IMR-90 (cell line): Measurements from ENCODE around the gene QTRT2. TPM values are rescaled to one million over a fixed set of nuclear protein-coding genes. Genes with fewer than 3 reads are reported as not detected.

Source experiments
- ATAC-seq: fragments of 200-7000 bp; cut with Tn5 transposase; 2 replicates; pipeline ENCODE4 v1.9.1; 2020; ENCODE audit warnings: low read depth, mild to moderate bottlenecking, moderate library complexity
- BruUV-seq: library from RNA; stranded (reverse); fragments of 400-500 nt; replicated peaks from 2 replicates; lab custom pipeline; 2021; lab: Mats Ljungman, UMichigan
- CTCF ChIA-PET: fragments of 300-600 bp; formaldehyde crosslinking; extraction: SDS; loops from one replicate; lab custom pipeline; 2021; ENCODE audit warnings: antibody characterized with exemption; lab: Yijun Ruan, JAX
- POLR2A ChIA-PET: fragments of 300-600 bp; sonication (Branson Sonifier 250); formaldehyde crosslinking; loops from one replicate; lab custom pipeline; 2022; ENCODE audit warnings: antibody characterized with exemption; ENCODE audit not compliant: unreplicated experiment; lab: Charles Lee
- DNase-seq: peaks from one replicate; pipeline ENCODE4 v3.0.0; 2013
- H2AFZ ChIP-seq: replicated peaks from 2 replicates; pipeline ENCODE3; 2013; ENCODE audit warnings: low read length, mild to moderate bottlenecking; ENCODE audit not compliant: poor library complexity
- H2AK5ac ChIP-seq: 2 replicates; pipeline ENCODE4 v1.6.1; 2013; ENCODE audit warnings: low read depth, low read length, inconsistent platforms
- H2AK9ac ChIP-seq: replicated peaks from 2 replicates; pipeline ENCODE3; 2013; ENCODE audit warnings: mild to moderate bottlenecking, low read depth, low read length, moderate library complexity; ENCODE audit not compliant: poor library complexity
- H2BK120ac ChIP-seq: 2 replicates; pipeline ENCODE4 v1.6.1; 2013; ENCODE audit warnings: low read depth, low read length, inconsistent platforms
- H2BK15ac ChIP-seq: 3 replicates; pipeline ENCODE4 v1.6.1; 2013; ENCODE audit warnings: low read depth, low read length, inconsistent platforms
- H2BK20ac ChIP-seq: 2 replicates; pipeline ENCODE4 v1.6.1; 2013; ENCODE audit warnings: low read depth, mild to moderate bottlenecking, inconsistent platforms, low read length, moderate library complexity
- H2BK5ac ChIP-seq: 2 replicates; pipeline ENCODE4 v1.6.1; 2013; ENCODE audit warnings: mild to moderate bottlenecking, low read depth, low read length, inconsistent platforms; ENCODE audit not compliant: poor library complexity, severe bottlenecking
- H3K14ac ChIP-seq: replicated peaks from 2 replicates; pipeline ENCODE4 v1.6.1; 2013; ENCODE audit warnings: low read depth, low read length, inconsistent platforms
- H3K18ac ChIP-seq: 2 replicates; pipeline ENCODE4 v1.6.1; 2013; ENCODE audit warnings: low read depth, low read length, control low read depth
- H3K23ac ChIP-seq: 2 replicates; pipeline ENCODE4 v1.6.1; 2013; ENCODE audit warnings: low read depth, low read length, inconsistent platforms
- H3K27ac ChIP-seq: 2 replicates; pipeline ENCODE4 v1.5.1; 2013; ENCODE audit warnings: mild to moderate bottlenecking, control low read depth, low read length; ENCODE audit not compliant: insufficient read depth
- H3K27me3 ChIP-seq: 2 replicates; pipeline ENCODE4 v1.6.1; 2013; ENCODE audit warnings: low read length; ENCODE audit not compliant: control insufficient read depth, insufficient read depth
- H3K36me3 ChIP-seq: 2 replicates; pipeline ENCODE4 v1.6.1; 2013; ENCODE audit warnings: low read length, mixed read lengths; ENCODE audit not compliant: control insufficient read depth, insufficient read depth
- H3K4ac ChIP-seq: 2 replicates; pipeline ENCODE4 v1.6.1; 2013; ENCODE audit warnings: low read depth, low read length, inconsistent platforms
- H3K4me1 ChIP-seq: 2 replicates; pipeline ENCODE4 v1.6.1; 2013; ENCODE audit warnings: low read length, mixed read lengths; ENCODE audit not compliant: control insufficient read depth, insufficient read depth
- H3K4me2 ChIP-seq: 2 replicates; pipeline ENCODE4 v1.6.1; 2013; ENCODE audit warnings: low read depth, mild to moderate bottlenecking, control low read depth, low read length, moderate library complexity
- H3K4me3 ChIP-seq: 2 replicates; pipeline ENCODE4 v1.5.1; 2013; ENCODE audit warnings: low read depth, mild to moderate bottlenecking, control low read depth, low read length, moderate library complexity; ENCODE audit not compliant: insufficient read depth
- H3K56ac ChIP-seq: 2 replicates; pipeline ENCODE4 v1.6.1; 2013; ENCODE audit warnings: low read length, inconsistent platforms; ENCODE audit not compliant: insufficient read depth; ENCODE audit errors: extremely low read depth
- H3K79me1 ChIP-seq, 2 experiments: 2 replicates each; pipeline ENCODE4 v1.6.1; 2013; ENCODE audit warnings: low read length in 2 of 2, inconsistent platforms in 1 of 2, low read depth in 1 of 2
- H3K9ac ChIP-seq: 2 replicates; pipeline ENCODE4 v1.6.1; 2013; ENCODE audit warnings: low read depth, low read length, control low read depth
- H3K9me1 ChIP-seq: 2 replicates; pipeline ENCODE4 v1.6.1; 2013; ENCODE audit warnings: low read length, inconsistent platforms; ENCODE audit not compliant: insufficient read depth
- H3K9me3 ChIP-seq: 2 replicates; pipeline ENCODE4 v1.6.1; 2013; ENCODE audit warnings: low read length; ENCODE audit not compliant: control insufficient read depth, insufficient read depth
- H4K20me1 ChIP-seq: 2 replicates; pipeline ENCODE4 v1.6.1; 2013; ENCODE audit warnings: low read length, inconsistent platforms; ENCODE audit not compliant: insufficient read depth
- H4K5ac ChIP-seq: 2 replicates; pipeline ENCODE4 v1.6.1; 2013; ENCODE audit warnings: mild to moderate bottlenecking, low read depth, low read length, control low read depth
- H4K8ac ChIP-seq, 2 experiments: 2 replicates each; pipeline ENCODE4 v1.6.1; 2013; ENCODE audit warnings: low read depth in 2 of 2, low read length in 2 of 2, control low read depth in 1 of 2, inconsistent platforms in 1 of 2
- H4K91ac ChIP-seq: 2 replicates; pipeline ENCODE4 v1.6.1; 2013; ENCODE audit warnings: low read depth, low read length, inconsistent platforms; ENCODE audit not compliant: insufficient read depth
- BHLHE40 ChIP-seq: fragments of 150-350 bp; IDR thresholded peaks from 2 replicates; pipeline ENCODE4 v1.6.1; 2016; ENCODE audit warnings: mild to moderate bottlenecking, low read depth, low read length
- CEBPB ChIP-seq: IDR thresholded peaks from 2 replicates; pipeline ENCODE4 v1.6.1; 2012; ENCODE audit warnings: low read depth, low read length, improper control_type of control experiment
- CHD1 ChIP-seq: IDR thresholded peaks from 2 replicates; pipeline ENCODE4 v1.6.1; 2012; ENCODE audit warnings: low read depth, low read length, improper control_type of control experiment
- CTCF ChIP-seq: conservative IDR thresholded peaks from 2 replicates; pipeline ENCODE4 v1.5.1; 2012; ENCODE audit warnings: mild to moderate bottlenecking, low read depth, low read length, improper control_type of control experiment
- ELK1 ChIP-seq: fragments of 150-350 bp; IDR thresholded peaks from 2 replicates; pipeline ENCODE4 v1.6.1; 2016; ENCODE audit warnings: low read depth, mild to moderate bottlenecking, low read length, moderate library complexity, borderline replicate concordance
- FOS ChIP-seq: fragments of 150-350 bp; IDR thresholded peaks from 2 replicates; pipeline ENCODE4 v1.6.1; 2016; ENCODE audit warnings: low read depth, low read length
- MAFK ChIP-seq: IDR thresholded peaks from 2 replicates; pipeline ENCODE4 v1.6.1; 2012; ENCODE audit warnings: low read depth, low read length, improper control_type of control experiment
- MAZ ChIP-seq: IDR thresholded peaks from 2 replicates; pipeline ENCODE4 v1.6.1; 2012; ENCODE audit warnings: low read depth, mild to moderate bottlenecking, low read length, improper control_type of control experiment, moderate library complexity, borderline replicate concordance
- MXI1 ChIP-seq: IDR thresholded peaks from 2 replicates; pipeline ENCODE4 v1.6.1; 2012; ENCODE audit warnings: low read depth, mild to moderate bottlenecking, low read length, moderate library complexity, borderline replicate concordance
- NFE2L2 ChIP-seq: fragments of 150-350 bp; IDR thresholded peaks from 2 replicates; pipeline ENCODE4 v1.6.1; 2016; ENCODE audit warnings: low read depth, mild to moderate bottlenecking, low read length
- POLR2A ChIP-seq: IDR thresholded peaks from 2 replicates; pipeline ENCODE4 v1.6.1; 2012; ENCODE audit warnings: mild to moderate bottlenecking, low read depth, low read length
- RAD21 ChIP-seq: IDR thresholded peaks from 2 replicates; pipeline ENCODE4 v1.6.1; 2012; ENCODE audit warnings: low read length, improper control_type of control experiment
- RCOR1 ChIP-seq: IDR thresholded peaks from 2 replicates; pipeline ENCODE4 v1.6.1; 2012; ENCODE audit warnings: mild to moderate bottlenecking, low read length, improper control_type of control experiment; ENCODE audit not compliant: insufficient replicate concordance
- RFX5 ChIP-seq: IDR thresholded peaks from 2 replicates; pipeline ENCODE4 v1.8.0; 2012; ENCODE audit warnings: low read depth, mild to moderate bottlenecking, low read length, moderate library complexity
- SMC3 ChIP-seq: fragments of 150-350 bp; IDR thresholded peaks from 2 replicates; pipeline ENCODE4 v1.6.1; 2016; ENCODE audit warnings: low read depth, mild to moderate bottlenecking, antibody characterized with exemption, low read length, moderate library complexity
- WGBS, 2 experiments: methylation state at CpG; one replicate each; pipeline versions ENCODE4 v1.1.5 to v1.1.7; 2013; ENCODE audit warnings: missing lambda C conversion rate in 2 of 2; ENCODE audit not compliant: insufficient read length in 1 of 2; ENCODE audit errors: extremely low coverage in 2 of 2; 5-methylcytosine and 5-hydroxymethylcytosine counted together
- dilution Hi-C: fragments of 300-500 bp; cut with HindIII; formaldehyde crosslinking; loops from one replicate; pipeline ENCODE4 v1.14.3; 2018; ENCODE audit warnings: low sequenced_read_pairs; ENCODE audit not compliant: unreplicated experiment
- in situ Hi-C: fragments of 300-500 bp; cut with MboI; formaldehyde crosslinking; loops from 3 replicates; pipeline ENCODE4 v1.14.3; 2019; ENCODE audit warnings: low sequenced_read_pairs, inconsistent platforms, mixed read lengths
- intact Hi-C: fragments of 100-400 bp; cut with micrococcal nuclease; formaldehyde crosslinking; loops from 2 replicates; pipeline ENCODE4 v1.10.0; 2022
- polyA plus RNA-seq, 3 experiments: library from polyadenylated mRNA; depleted of rRNA; stranded (reverse); fragments of >200 nt; gene quantifications; 2 replicates each; pipeline ENCODE4 v1.2.3, GENCODE V29; 2012; ENCODE audit warnings: low replicate concordance in 1 of 3
- total RNA-seq: library from RNA; depleted of rRNA; stranded (reverse); fragments of >200 nt; gene quantifications from 2 replicates; pipeline ENCODE4 v1.2.3, GENCODE V29; 2012
- TF ChIP-seq, protein P1 (sequence below): fragments of 150-350 bp; IDR thresholded peaks from 2 replicates; pipeline ENCODE4 v1.6.1; 2017; ENCODE audit warnings: mild to moderate bottlenecking, antibody characterized with exemption, low read length, low read depth

The QTRT2 gene
- total and polyA plus RNA-seq, 2 of the 4 experiments (the other 2 are of a cell fraction): 7.3 to 15.6 TPM

GRCh38 chr3:114083112-114083511 is 26.6 kb downstream of the QTRT2 start:
- Histone ChIP-seq H3K9ac (no peak overlapping the region), H3K56ac (no peak overlapping the region), H2BK20ac (no peak overlapping the region), H3K9me3 (no peaks in the 10 kb centered on the region), H4K8ac (no peak overlapping the region), H3K27me3 (no peaks in the 10 kb centered on the region), H3K14ac (no peak overlapping the region), H3K23ac (no peak overlapping the region), H3K4me3 (no peak overlapping the region), H2BK5ac (no peak overlapping the region), H3K27ac (no peak overlapping the region), H4K20me1 (no peaks in the 10 kb centered on the region), H3K9me1 (no peaks in the 10 kb centered on the region), H3K4ac (no peak overlapping the region), H3K79me1 (no peaks in the 10 kb centered on the region), H3K4me1 (peaks cover 2% of the 10 kb centered on the region), H2AK9ac (no peak overlapping the region), H2AK5ac (no peak overlapping the region), H3K36me3 (peaks cover 14% of the 10 kb centered on the region), H2AFZ (no peak overlapping the region), H2BK15ac (no peak overlapping the region), H3K18ac (no peak overlapping the region), H4K91ac (no peak overlapping the region), H4K5ac (no peak overlapping the region), H3K4me2 (no peak overlapping the region), H2BK120ac (no peak overlapping the region)
- ATAC-seq (no peak), DNase-seq (no peak)
- in situ Hi-C loops (no loop called here), dilution Hi-C loops (no loop called here), intact Hi-C loops (no loop called here)
- CTCF ChIA-PET: no interaction called here
- WGBS, 2 experiments: no CpG with 5 or more reads among the region's 2 CpGs
- POLR2A ChIA-PET: no interaction called here
- BruUV-seq: no TSS peak
- TF ChIP-seq BHLHE40 (no peak), POLR2A (no peak), ELK1 (no peak), NFE2L2 (no peak), CTCF (no peak), RFX5 (no peak), RAD21 (no peak), RCOR1 (no peak), SMC3 (no peak), CHD1 (no peak), CEBPB (no peak), MAZ (no peak), MAFK (no peak), FOS (no peak), MXI1 (no peak)
- TF ChIP-seq, protein P1, sequence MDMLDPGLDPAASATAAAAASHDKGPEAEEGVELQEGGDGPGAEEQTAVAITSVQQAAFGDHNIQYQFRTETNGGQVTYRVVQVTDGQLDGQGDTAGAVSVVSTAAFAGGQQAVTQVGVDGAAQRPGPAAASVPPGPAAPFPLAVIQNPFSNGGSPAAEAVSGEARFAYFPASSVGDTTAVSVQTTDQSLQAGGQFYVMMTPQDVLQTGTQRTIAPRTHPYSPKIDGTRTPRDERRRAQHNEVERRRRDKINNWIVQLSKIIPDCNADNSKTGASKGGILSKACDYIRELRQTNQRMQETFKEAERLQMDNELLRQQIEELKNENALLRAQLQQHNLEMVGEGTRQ: no peak
